Small intestine (tissue), 7 donors: ENCODE data around the gene ZNF688. TPM values are rescaled to one million over a fixed set of nuclear protein-coding genes. Genes with fewer than 3 reads are reported as not detected.

Experiments used
- DNase-seq, 2 donors: peaks; one replicate each; pipeline versions ENCODE4 v3.0.0 to v3.0.0-alpha.2; 2013
- FAIRE-seq: peaks from 2 replicates; lab custom pipeline; 2012; peaks lifted over from hg19 to GRCh38; lab: Jason Lieb, UNC
- H3K27ac ChIP-seq, 3 donors: one replicate each; pipeline ENCODE4 v1.5.1; 2013; ENCODE audit warnings: low read length in 2 of 3, mild to moderate bottlenecking in 2 of 3, control low read depth in 1 of 3, inconsistent platforms in 1 of 3, low read depth in 1 of 3, moderate library complexity in 1 of 3
- H3K27me3 ChIP-seq, 3 donors: one replicate each; pipeline ENCODE4 v1.6.1; 2013; ENCODE audit warnings: low read length in 3 of 3, inconsistent platforms in 1 of 3; ENCODE audit not compliant: control insufficient read depth in 3 of 3, insufficient read depth in 3 of 3
- H3K36me3 ChIP-seq, 3 donors: one replicate each; pipeline ENCODE4 v1.6.1; 2013; ENCODE audit warnings: low read length in 3 of 3, inconsistent platforms in 1 of 3, low read depth in 1 of 3, mild to moderate bottlenecking in 1 of 3, moderate library complexity in 1 of 3; ENCODE audit not compliant: control insufficient read depth in 3 of 3, insufficient read depth in 2 of 3
- H3K4me1 ChIP-seq, 3 donors: one replicate each; pipeline ENCODE4 v1.6.1; 2013; ENCODE audit warnings: low read length in 2 of 3, inconsistent platforms in 1 of 3, low read depth in 1 of 3, mild to moderate bottlenecking in 1 of 3, moderate library complexity in 1 of 3; ENCODE audit not compliant: control insufficient read depth in 3 of 3, insufficient read depth in 2 of 3
- H3K4me3 ChIP-seq, 3 donors: one replicate each; pipeline ENCODE4 v1.5.1; 2013; ENCODE audit warnings: low read length in 3 of 3, control low read depth in 1 of 3, inconsistent platforms in 1 of 3, low read depth in 1 of 3, mild to moderate bottlenecking in 1 of 3, moderate library complexity in 1 of 3
- H3K9me3 ChIP-seq, 2 donors: one replicate each; pipeline ENCODE4 v1.6.1; 2013; ENCODE audit warnings: low read depth in 1 of 2, low read length in 1 of 2; ENCODE audit not compliant: control insufficient read depth in 2 of 2, insufficient read depth in 1 of 2
- WGBS, 3 donors: extraction: QIAGEN DNeasy Blood & Tissue Kit; methylation state at CpG; one replicate each; pipeline ENCODE4 v1.1.7; 2013; 5-methylcytosine and 5-hydroxymethylcytosine counted together
- polyA plus RNA-seq, 4 donors: library from polyadenylated mRNA; stranded (reverse) in 3 of 4; unstranded in 1 of 4; fragments of 200-250 nt in 3 of 4; fragments of 120-200 nt in 1 of 4; gene quantifications; one replicate each; pipeline versions ENCODE4 v1.2.1 to v1.2.3, GENCODE V29; 2013
- donor health status: healthy with polysubstance abuse.
- donor health status: control.
- donor health status: control.
- donor health status: Bipolar disorder and iron deficiency.
- donor health status: healthy.

ZNF688 gene
- polyA plus RNA-seq, 4 donors, result 14.9 to 46.7 (median 24.4) TPM

DNA sequence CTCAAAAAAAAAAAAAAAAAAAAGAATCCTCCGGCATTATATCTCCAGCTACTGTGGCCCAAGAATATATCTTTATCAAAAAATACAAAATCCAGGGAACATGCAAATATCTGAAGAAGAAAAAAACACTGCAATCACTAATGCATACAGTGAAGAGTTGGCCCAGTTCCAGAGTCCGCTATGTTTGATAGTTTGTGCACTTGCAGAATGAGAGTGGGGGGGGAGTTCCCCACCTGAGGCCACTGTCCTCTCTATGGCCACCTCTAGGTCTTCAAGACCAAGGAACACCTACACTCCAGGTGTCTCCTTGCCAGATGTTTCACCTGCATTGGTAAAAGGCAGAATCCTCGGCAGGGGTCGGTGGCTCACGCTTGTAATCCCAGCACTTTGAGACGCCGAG, 9.9 kb upstream of the ZNF688 start:
- Histone ChIP-seq H3K27me3 (no peaks in the 10 kb centered on the region), H3K4me1 (no peaks in the 10 kb centered on the region), H3K9me3 (no peaks in the 10 kb centered on the region), H3K36me3 (peaks cover 2 to 61% (median 4%) of the 10 kb centered on the region in 3 donors), H3K4me3 (no peak overlapping the region), H3K27ac (no peak overlapping the region)
- DNase-seq, result no peak
- FAIRE-seq, result no peak
- WGBS, 3 donors, result 85 to 89% (median 86%) methylated on average over 7 of the region's 7 CpGs

DNA sequence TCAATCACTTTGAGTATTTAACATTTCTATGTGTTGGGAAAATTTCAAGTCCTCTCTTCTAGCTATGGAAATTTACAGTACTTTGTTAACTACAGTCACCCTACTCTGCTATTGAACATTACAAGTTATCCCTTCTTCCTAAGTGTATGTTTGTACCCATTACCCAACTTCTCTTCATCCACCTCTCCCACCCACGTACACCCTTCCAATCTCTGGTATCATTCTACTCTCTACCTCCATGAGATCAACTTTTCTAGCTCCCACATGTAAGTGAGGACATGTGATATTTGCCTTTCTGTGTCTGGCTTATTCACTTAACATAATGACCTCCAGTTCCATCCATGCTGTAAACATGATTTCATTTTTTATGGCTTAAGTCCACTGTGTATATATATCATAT, 3.2 kb upstream of the ZNF688 start:
- WGBS, 3 donors, result 73 to 81% (median 77%) methylated on average over 1 of the region's 1 CpG
- DNase-seq, result no peak
- no peak overlapping the region for H3K27ac ChIP-seq
- no peaks in the 10 kb centered on the region for H3K9me3 ChIP-seq
- no peak for FAIRE-seq
- H3K4me1 ChIP-seq, result peaks cover 0 to 17% (median 0%) of the 10 kb centered on the region in 3 donors
- no peak overlapping the region for H3K4me3 ChIP-seq
- H3K36me3 ChIP-seq, result peaks cover 0 to 40% (median 2%) of the 10 kb centered on the region in 3 donors
- no peaks in the 10 kb centered on the region for H3K27me3 ChIP-seq

DNA sequence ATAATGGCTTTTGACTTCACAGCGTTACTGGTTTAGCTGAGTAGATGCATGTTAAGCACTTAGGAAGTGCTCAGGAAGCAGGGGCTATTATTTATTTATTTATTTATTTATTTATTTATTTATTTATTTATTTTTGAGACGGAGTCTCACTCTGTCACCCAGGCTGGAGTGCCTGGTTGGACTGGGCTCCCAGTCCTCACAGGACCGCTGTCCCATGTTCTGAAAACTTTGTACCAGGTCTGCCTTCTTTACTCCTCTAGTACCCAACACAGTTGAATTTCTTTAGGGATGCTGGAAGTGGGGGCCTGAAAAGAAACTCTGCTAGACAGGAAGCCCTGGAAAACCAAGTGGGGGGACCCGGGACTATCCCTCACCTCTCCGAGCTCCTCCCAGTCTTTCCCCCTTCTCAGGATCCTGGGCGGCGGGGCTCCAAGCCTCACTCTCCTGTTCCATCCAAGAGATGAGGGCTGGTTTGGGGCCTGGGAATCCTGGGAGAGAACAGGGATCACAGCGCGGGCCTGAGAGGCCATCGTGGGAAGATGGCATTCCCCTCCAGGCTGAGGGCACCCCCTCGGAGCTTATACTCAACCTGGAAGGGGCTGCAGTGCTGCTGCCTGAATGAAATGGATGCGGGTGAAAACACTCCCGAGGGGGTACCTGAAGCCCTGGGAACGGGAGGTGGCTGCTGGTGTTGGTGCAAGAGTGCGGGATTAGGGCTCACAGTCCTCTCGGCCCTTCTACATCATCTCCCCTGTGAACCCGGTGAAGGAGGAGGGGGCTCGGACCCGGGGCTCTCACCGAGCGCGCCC, 674 bp downstream of the ZNF688 start:
- H3K4me1 ChIP-seq, result peaks cover 0 to 17% (median 0%) of the 10 kb centered on the region in 3 donors
- H3K36me3 ChIP-seq, result peaks cover 0 to 20% (median 0%) of the 10 kb centered on the region in 3 donors
- H3K9me3 ChIP-seq, result no peaks in the 10 kb centered on the region
- peak overlapping the region; percentile 69 to 79 (median 75) for H3K4me3 ChIP-seq
- DNase-seq, result peak in 1 of 2 donors; percentile 20
- peak overlapping the region; percentile 98 to 100 (median 98) for H3K27ac ChIP-seq
- no peak for FAIRE-seq
- WGBS, 3 donors, result 7 to 8% (median 7%) methylated on average over 20 to 22 of the region's 22 CpGs
- no peaks in the 10 kb centered on the region for H3K27me3 ChIP-seq

DNA sequence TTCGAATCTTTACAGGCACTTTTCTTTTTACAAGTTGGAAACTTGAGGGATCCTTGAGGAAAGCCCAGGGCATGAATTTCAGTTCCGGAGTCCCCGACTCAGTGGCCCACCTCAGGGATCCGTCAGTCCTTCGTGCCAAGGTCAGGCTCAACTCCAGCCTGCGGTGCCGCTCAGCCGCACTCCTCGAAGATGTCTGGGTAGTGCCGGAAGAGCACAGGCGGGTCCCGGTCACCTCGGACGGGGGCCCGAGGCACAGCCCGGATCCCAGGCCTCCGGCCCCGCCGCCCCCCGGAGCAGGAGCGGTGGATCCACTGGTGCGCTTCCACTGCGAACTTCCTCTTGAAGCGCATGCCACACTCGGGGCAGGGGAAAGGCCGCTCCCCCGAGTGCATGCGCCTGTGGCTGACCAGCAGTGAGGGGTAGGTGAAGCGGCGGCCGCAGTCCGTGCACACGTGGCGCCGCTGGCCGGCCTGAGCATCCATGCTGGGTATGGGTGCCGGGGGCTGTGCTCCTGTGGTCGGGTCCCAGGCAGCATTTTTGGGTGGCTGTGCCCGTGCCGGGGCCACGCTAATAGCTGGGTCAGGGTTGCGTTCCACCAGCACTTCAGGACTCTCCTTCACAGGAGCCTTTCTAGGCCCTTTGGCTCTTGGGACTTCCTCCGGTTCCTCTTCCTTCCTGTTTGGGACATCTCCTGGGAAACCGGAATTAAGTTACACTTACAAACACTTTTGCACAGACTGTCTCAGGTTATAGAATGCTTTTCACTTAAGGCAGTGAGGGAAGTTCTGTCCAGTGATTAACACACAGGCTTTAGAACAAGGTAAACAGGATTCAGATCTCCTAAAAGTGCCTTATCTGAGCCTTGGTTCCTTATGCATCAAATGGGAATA, 1.5 kb downstream of the ZNF688 start:
- no peaks in the 10 kb centered on the region for H3K9me3 ChIP-seq
- peaks cover 0 to 17% (median 0%) of the 10 kb centered on the region in 3 donors for H3K4me1 ChIP-seq
- peaks cover 0 to 20% (median 0%) of the 10 kb centered on the region in 3 donors for H3K36me3 ChIP-seq
- FAIRE-seq, result no peak
- no peaks in the 10 kb centered on the region for H3K27me3 ChIP-seq
- DNase-seq, result no peak
- 85 to 93% (median 90%) methylated on average over 34 to 44 of the region's 44 CpGs for WGBS, 3 donors
- peak overlapping the region in 1 of 3 donors; percentile 98 for H3K27ac ChIP-seq
- no peak overlapping the region for H3K4me3 ChIP-seq

- H3K4me1 ChIP-seq, result peaks cover 0 to 17% (median 0%) of the 10 kb centered on the region in 3 donors
- H3K36me3 ChIP-seq, result peaks cover 0 to 20% (median 0%) of the 10 kb centered on the region in 3 donors
- no peak for FAIRE-seq
- WGBS, 3 donors, result 85 to 95% (median 89%) methylated on average over 3 of the region's 3 CpGs
- no peak overlapping the region for H3K27ac ChIP-seq
- H3K9me3 ChIP-seq, result no peaks in the 10 kb centered on the region
- no peaks in the 10 kb centered on the region for H3K27me3 ChIP-seq
- DNase-seq, result no peak
- H3K4me3 ChIP-seq, result no peak overlapping the region
These were observed 2.2 kb downstream of the ZNF688 start for GRCh38 chr16:30569281-30569680.

GRCh38 chr16:30567991-30568638, 3.4 kb downstream of the ZNF688 start:
- Histone ChIP-seq H3K27ac (peak overlapping the region in 2 of 3 donors; percentile 8 to 71), H3K4me3 (no peak overlapping the region), H3K4me1 (peaks cover 0 to 17% (median 0%) of the 10 kb centered on the region in 3 donors), H3K27me3 (no peaks in the 10 kb centered on the region), H3K36me3 (peaks cover 0 to 14% (median 0%) of the 10 kb centered on the region in 3 donors), H3K9me3 (no peaks in the 10 kb centered on the region)
- no peak for FAIRE-seq
- 49 to 78% (median 57%) methylated on average over 6 of the region's 6 CpGs for WGBS, 3 donors
- DNase-seq, result peak in 1 of 2 donors; percentile 44

DNA sequence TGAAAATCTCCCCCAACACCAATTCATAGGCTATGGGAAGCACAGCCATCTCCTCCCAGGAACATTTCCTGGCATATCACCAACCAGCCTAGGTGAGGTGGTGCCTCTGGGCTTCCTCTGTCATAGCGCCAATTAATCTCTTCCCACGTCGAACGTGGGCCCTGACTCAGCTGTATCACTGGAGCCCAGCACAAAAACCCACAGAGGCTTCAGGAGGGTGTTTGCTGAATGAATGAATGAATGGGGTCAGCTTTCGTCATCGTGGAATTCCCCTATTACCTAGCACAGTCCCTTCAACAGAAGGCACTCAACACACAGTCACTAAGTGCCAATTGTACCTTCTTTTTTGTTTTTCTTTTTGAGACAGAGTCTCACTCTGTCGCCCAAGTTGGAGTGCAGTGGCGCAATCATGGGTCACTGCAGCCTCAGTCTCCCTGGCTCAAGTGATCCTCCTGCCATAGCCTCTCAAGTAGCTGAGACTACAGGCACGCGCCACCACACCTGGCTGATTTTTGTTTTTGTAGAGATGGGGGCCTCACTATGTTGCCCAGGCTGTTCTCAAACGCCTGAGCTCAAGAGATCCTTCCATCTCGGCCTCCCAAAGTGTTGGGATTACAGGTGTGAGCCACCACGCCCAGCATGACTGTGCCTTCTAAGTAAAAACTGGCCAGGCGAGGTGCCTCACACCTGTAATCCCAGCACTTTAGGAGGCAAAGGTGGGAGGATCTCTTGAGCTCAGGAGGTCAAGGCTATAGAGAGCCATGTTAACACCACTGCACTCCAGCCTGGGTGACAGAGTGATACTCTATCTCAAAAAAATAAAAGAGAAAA, 4.1 kb downstream of the ZNF688 start:
- DNase-seq (no peak), FAIRE-seq (no peak)
- peaks cover 0 to 16% (median 0%) of the 10 kb centered on the region in 3 donors for H3K4me1 ChIP-seq
- 69 to 78% (median 75%) methylated on average over 14 of the region's 14 CpGs for WGBS, 3 donors
- no peaks in the 10 kb centered on the region for H3K27me3 ChIP-seq
- no peak overlapping the region for H3K4me3 ChIP-seq
- H3K9me3 ChIP-seq, result no peaks in the 10 kb centered on the region
- H3K36me3 ChIP-seq, result peaks cover 0 to 14% (median 0%) of the 10 kb centered on the region in 3 donors
- peak overlapping the region in 1 of 3 donors; percentile 71 for H3K27ac ChIP-seq
